HEK293T (cell line): ENCODE data around the gene DDX47.

Experiments used
- ARNT ChIP-seq: fragments of 450-650 bp; IDR thresholded peaks from 2 replicates; pipeline ENCODE4 v1.6.1; 2017; ENCODE audit warnings: mild to moderate bottlenecking
- BHLHE40 ChIP-seq: fragments of 450-650 bp; IDR thresholded peaks from 2 replicates; pipeline ENCODE4 v1.6.1; 2016; ENCODE audit warnings: mild to moderate bottlenecking, moderate library complexity, borderline replicate concordance
- ELF4 ChIP-seq: fragments of 450-650 bp; IDR thresholded peaks from 2 replicates; pipeline ENCODE4 v1.6.1; 2017; ENCODE audit warnings: antibody characterized with exemption
- FOXA1 ChIP-seq: fragments of 450-650 bp; IDR thresholded peaks from 2 replicates; pipeline ENCODE4 v1.6.1; 2016; ENCODE audit warnings: mild to moderate bottlenecking
- FOXK2 ChIP-seq: fragments of 450-650 bp; IDR thresholded peaks from 2 replicates; pipeline ENCODE4 v1.6.1; 2016; ENCODE audit warnings: mild to moderate bottlenecking
- FOXM1 ChIP-seq: fragments of 450-650 bp; IDR thresholded peaks from 2 replicates; pipeline ENCODE4 v1.6.1; 2017; ENCODE audit warnings: mild to moderate bottlenecking, borderline replicate concordance
- HDGF ChIP-seq: fragments of 450-650 bp; IDR thresholded peaks from 2 replicates; pipeline ENCODE4 v1.6.1; 2017; ENCODE audit warnings: antibody characterized with exemption, borderline replicate concordance
- LEF1 ChIP-seq: fragments of 450-650 bp; IDR thresholded peaks from 2 replicates; pipeline ENCODE4 v1.6.1; 2017; ENCODE audit warnings: mild to moderate bottlenecking, borderline replicate concordance
- NFRKB ChIP-seq: fragments of 450-650 bp; IDR thresholded peaks from 2 replicates; pipeline ENCODE4 v1.6.1; 2016; ENCODE audit warnings: mild to moderate bottlenecking, moderate library complexity
- SP1 ChIP-seq: fragments of 450-650 bp; IDR thresholded peaks from 2 replicates; pipeline ENCODE4 v1.6.1; 2017
- ZNF384 ChIP-seq: fragments of 450-650 bp; IDR thresholded peaks from 2 replicates; pipeline ENCODE4 v1.6.1; 2016
- TF ChIP-seq, protein P1 (sequence below): fragments of 450-650 bp; IDR thresholded peaks from 2 replicates; pipeline ENCODE4 v1.6.1; 2016

DNA sequence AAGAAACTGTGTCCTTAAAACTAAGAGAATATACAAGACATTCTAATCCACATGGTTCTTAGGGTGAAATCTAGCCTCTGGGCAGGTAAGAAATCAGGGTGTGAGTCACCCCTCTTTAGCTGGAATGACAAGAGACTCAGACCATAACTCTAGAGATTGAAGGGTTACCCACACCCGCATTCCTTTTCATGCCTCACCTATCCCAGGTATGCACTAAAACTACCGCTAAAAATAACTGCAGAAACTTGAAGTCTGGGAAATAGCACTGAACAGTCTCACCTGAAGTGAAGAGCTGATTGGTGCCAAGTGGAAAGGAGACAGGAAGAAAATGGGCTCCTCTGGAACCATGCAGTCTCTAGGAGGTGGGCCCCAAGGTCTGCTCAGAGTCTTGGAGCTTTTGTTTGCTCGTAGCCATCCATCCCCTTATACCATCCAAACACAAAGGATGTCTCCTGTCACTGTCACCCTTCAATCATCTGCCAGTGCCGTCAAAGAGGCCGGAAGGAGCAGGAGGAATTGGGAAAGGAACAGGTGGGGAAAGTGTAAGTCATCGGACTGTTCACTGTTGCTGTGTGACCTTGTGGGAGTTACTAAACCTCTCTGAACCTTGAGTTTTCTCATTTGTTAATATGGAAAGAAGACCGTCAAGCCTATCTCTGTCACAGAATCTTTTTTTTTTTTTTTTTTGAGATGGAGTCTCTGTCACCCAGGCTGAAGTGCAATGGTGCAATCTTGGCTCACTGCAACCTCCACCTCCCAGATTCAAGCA, 22.4 kb downstream of the DDX47 start:
- TF ChIP-seq FOXM1 (no peak), HDGF (no peak), BHLHE40 (no peak), ZNF384 (no peak), NFRKB (no peak), ELF4 (no peak), LEF1 (no peak), SP1 (no peak), FOXA1 (no peak), ARNT (no peak), FOXK2 (no peak)
- TF ChIP-seq, protein P1, sequence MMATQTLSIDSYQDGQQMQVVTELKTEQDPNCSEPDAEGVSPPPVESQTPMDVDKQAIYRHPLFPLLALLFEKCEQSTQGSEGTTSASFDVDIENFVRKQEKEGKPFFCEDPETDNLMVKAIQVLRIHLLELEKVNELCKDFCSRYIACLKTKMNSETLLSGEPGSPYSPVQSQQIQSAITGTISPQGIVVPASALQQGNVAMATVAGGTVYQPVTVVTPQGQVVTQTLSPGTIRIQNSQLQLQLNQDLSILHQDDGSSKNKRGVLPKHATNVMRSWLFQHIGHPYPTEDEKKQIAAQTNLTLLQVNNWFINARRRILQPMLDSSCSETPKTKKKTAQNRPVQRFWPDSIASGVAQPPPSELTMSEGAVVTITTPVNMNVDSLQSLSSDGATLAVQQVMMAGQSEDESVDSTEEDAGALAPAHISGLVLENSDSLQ, result no peak
